Naive thymus-derived CD4-positive, alpha-beta T cell (primary cell): ENCODE measurements around the gene LARGE1. TPM values are rescaled to one million over a fixed set of nuclear protein-coding genes. Genes with fewer than 3 reads are reported as not detected.

Experiments used
- ATAC-seq: fragments of 150-1000 bp; cut with Tn5 transposase; 2 replicates; pipeline ENCODE4 v1.10.0; 2021; ENCODE audit warnings: mild to moderate bottlenecking, moderate library complexity
- CTCF ChIA-PET: fragments of 350-600 bp; sonication (Branson Sonifier 250); formaldehyde crosslinking; loops from one replicate; lab custom pipeline; 2021; ENCODE audit warnings: antibody characterized with exemption; lab: Charles Lee
- POLR2A ChIA-PET: fragments of 350-600 bp; sonication (Branson Sonifier 250); formaldehyde crosslinking; loops from one replicate; lab custom pipeline; 2021; ENCODE audit warnings: antibody characterized with exemption, inconsistent platforms; lab: Charles Lee
- DNase-seq, 9 donors: peaks; one replicate each; pipeline versions ENCODE4 v3.0.0 to v3.0.0-alpha.2; 2020 to 2022; ENCODE audit warnings: mixed read lengths in 1 of 9
- H3K27ac ChIP-seq: one replicate; pipeline ENCODE4 v1.7.0; 2013; ENCODE audit warnings: mild to moderate bottlenecking, low read depth, low read length, moderate library complexity
- H3K27me3 ChIP-seq, 2 donors: one replicate each; pipeline ENCODE4 v1.7.0; 2013; ENCODE audit warnings: low read length in 2 of 2, mild to moderate bottlenecking in 2 of 2, moderate library complexity in 2 of 2; ENCODE audit not compliant: control insufficient read depth in 2 of 2, insufficient read depth in 2 of 2
- H3K36me3 ChIP-seq, 3 experiments: 1 replicate in 2 of 3; 2 replicates in 1 of 3; pipeline ENCODE4 v1.7.0; 2013; ENCODE audit warnings: low read length in 3 of 3, mild to moderate bottlenecking in 3 of 3, moderate library complexity in 1 of 3; ENCODE audit not compliant: insufficient read depth in 3 of 3, control insufficient read depth in 2 of 3
- H3K4me1 ChIP-seq, 2 donors: one replicate each; pipeline ENCODE4 v1.7.0; 2013; ENCODE audit warnings: low read length in 2 of 2, mild to moderate bottlenecking in 2 of 2, moderate library complexity in 1 of 2; ENCODE audit not compliant: control insufficient read depth in 2 of 2, insufficient read depth in 2 of 2
- H3K4me3 ChIP-seq: 2 replicates; pipeline ENCODE4 v1.7.0; 2013; ENCODE audit warnings: mild to moderate bottlenecking, low read length
- H3K9me3 ChIP-seq, 3 experiments: 1 replicate in 2 of 3; 2 replicates in 1 of 3; pipeline ENCODE4 v1.7.0; 2013; ENCODE audit warnings: low read length in 3 of 3; ENCODE audit not compliant: control insufficient read depth in 2 of 3
- H3K27ac Mint-ChIP-seq, 9 donors: one replicate each; pipeline ENCODE4 v1.8.0; 2020 to 2022; ENCODE audit warnings: mixed read lengths in 9 of 9, mild to moderate bottlenecking in 8 of 9, moderate library complexity in 5 of 9, inconsistent platforms in 2 of 9
- H3K27me3 Mint-ChIP-seq, 5 donors: one replicate each; pipeline ENCODE4 v1.8.0; 2021 to 2022; ENCODE audit warnings: mixed read lengths in 5 of 5, mild to moderate bottlenecking in 1 of 5
- H3K36me3 Mint-ChIP-seq, 5 donors: one replicate each; pipeline ENCODE4 v1.8.0; 2020 to 2022; ENCODE audit warnings: mixed read lengths in 5 of 5, mild to moderate bottlenecking in 3 of 5, inconsistent platforms in 1 of 5
- H3K4me1 Mint-ChIP-seq, 7 donors: one replicate each; pipeline ENCODE4 v1.8.0; 2020 to 2022; ENCODE audit warnings: mixed read lengths in 7 of 7, mild to moderate bottlenecking in 3 of 7, inconsistent platforms in 1 of 7
- H3K4me3 Mint-ChIP-seq, 10 donors: one replicate each; pipeline ENCODE4 v1.8.0; 2020 to 2022; ENCODE audit warnings: mild to moderate bottlenecking in 10 of 10, mixed read lengths in 10 of 10, moderate library complexity in 6 of 10, inconsistent platforms in 2 of 10
- H3K9me3 Mint-ChIP-seq, 11 donors: one replicate each; pipeline ENCODE4 v1.8.0; 2020 to 2022; ENCODE audit warnings: mixed read lengths in 11 of 11, mild to moderate bottlenecking in 4 of 11, inconsistent platforms in 1 of 11, moderate library complexity in 1 of 11
- intact Hi-C, 2 donors: fragments of 100-400 bp; cut with micrococcal nuclease; formaldehyde crosslinking; loops; one replicate each; pipeline ENCODE4 v1.15.1; 2023
- polyA plus RNA-seq, 2 donors: library from polyadenylated mRNA; unstranded; fragments of 300-500 nt; fragmentation: Illumina TruSeq; gene quantifications; one replicate each; pipeline ENCODE4 v1.2.3, GENCODE V29; 2021
- total RNA-seq, 6 experiments: library from RNA in 5 of 6; stranded (reverse) in 5 of 6; gene quantifications; 1 replicate in 5 of 6; 2 replicates in 1 of 6; pipeline ENCODE4 v1.2.3 and lab custom pipeline; 2021 to 2026

LARGE1 gene
- total RNA-seq (1 to 10 TPM in 4 of 5 experiments, not detected in 1; 2.3 to 4.8 (median 3.0) TPM), polyA plus RNA-seq (not detected), total RNA-seq (lab: John Stamatoyannopoulos, UW) (0.67 reads per million)

GRCh38 chr22:33920197-33920540 lies at the start of gene LARGE1:
TSS of gene LARGE1 (minus strand) at chr22:33920476.
- POLR2A ChIA-PET: no interaction called here

GRCh38 chr22:33969045-33969444 lies 48.8 kb upstream of the LARGE1 start:
- Mint-ChIP-seq H3K27ac (no peak overlapping the region), H3K4me3 (no peak overlapping the region), H3K36me3 (peaks cover 0 to 3% (median 0%) of the 10 kb centered on the region in 5 donors), H3K9me3 (peaks cover 0 to 7% (median 0%) of the 10 kb centered on the region in 11 donors), H3K27me3 (peaks cover 0 to 23% (median 17%) of the 10 kb centered on the region in 5 donors), H3K4me1 (no peaks in the 10 kb centered on the region)
- CTCF ChIA-PET: no interaction called here
- DNase-seq (no peak), ATAC-seq (no peak)
- H3K9me3 ChIP-seq: no peaks in the 10 kb centered on the region
- intact Hi-C loops: no loop called here
- POLR2A ChIA-PET: no interaction called here
- H3K4me3 ChIP-seq: no peak overlapping the region
- H3K36me3 ChIP-seq: no peaks in the 10 kb centered on the region
- no peaks in the 10 kb centered on the region for H3K27me3 ChIP-seq
- H3K27ac ChIP-seq: no peak overlapping the region
- H3K4me1 ChIP-seq: no peaks in the 10 kb centered on the region

More at GRCh38 chr22:33920197-33920540, at the start of gene LARGE1:
- peaks cover 0 to 10% (median 0%) of the 10 kb centered on the region in 5 donors for H3K36me3 Mint-ChIP-seq
- H3K4me3 ChIP-seq: peak within 1 kb of the TSS; percentile 61
- ATAC-seq (no peak), DNase-seq (peak in 2 of 9 donors; percentile 6 to 23)
- H3K27ac Mint-ChIP-seq: no peak within 1 kb of the TSS
- H3K9me3 Mint-ChIP-seq: peaks cover 0 to 10% (median 0%) of the 10 kb centered on the region in 11 donors
- H3K4me3 Mint-ChIP-seq: peak within 1 kb of the TSS; percentile 69 to 93 (median 84)
- peaks cover 0 to 14% of the 10 kb centered on the region in 2 donors for H3K4me1 ChIP-seq
- intact Hi-C loops: no loop called here
- H3K9me3 ChIP-seq: no peaks in the 10 kb centered on the region
- no peak within 1 kb of the TSS for H3K27ac ChIP-seq
- peaks cover 4% of the 10 kb centered on the region in 2 donors for H3K27me3 ChIP-seq
- CTCF ChIA-PET: no interaction called here
- no peaks in the 10 kb centered on the region for H3K36me3 ChIP-seq
- peaks cover 47 to 62% (median 61%) of the 10 kb centered on the region in 5 donors for H3K27me3 Mint-ChIP-seq
- H3K4me1 Mint-ChIP-seq: peaks cover 9 to 33% (median 22%) of the 10 kb centered on the region in 7 donors

- intact Hi-C loops: no loop called here
- Mint-ChIP-seq H3K27me3 (peaks cover 0 to 5% (median 0%) of the 10 kb centered on the region in 5 donors), H3K4me1 (no peaks in the 10 kb centered on the region), H3K27ac (no peak overlapping the region), H3K36me3 (peaks cover 0 to 3% (median 0%) of the 10 kb centered on the region in 5 donors), H3K4me3 (no peak overlapping the region), H3K9me3 (peaks cover 0 to 4% (median 0%) of the 10 kb centered on the region in 11 donors)
- Histone ChIP-seq H3K27ac (no peak overlapping the region), H3K4me1 (no peaks in the 10 kb centered on the region), H3K27me3 (no peaks in the 10 kb centered on the region), H3K4me3 (no peak overlapping the region), H3K9me3 (no peaks in the 10 kb centered on the region), H3K36me3 (no peaks in the 10 kb centered on the region)
- DNase-seq (no peak), ATAC-seq (no peak)
- ChIA-PET POLR2A (no interaction called here), CTCF (no interaction called here)
Measured at GRCh38 chr22:33964121-33964520, 43.8 kb upstream of the LARGE1 start.

- DNase-seq: no peak
- no peaks in the 10 kb centered on the region for H3K9me3 ChIP-seq
- CTCF ChIA-PET: no interaction called here
- H3K4me1 ChIP-seq: no peaks in the 10 kb centered on the region
- no peaks in the 10 kb centered on the region for H3K4me1 Mint-ChIP-seq
- H3K36me3 ChIP-seq: no peaks in the 10 kb centered on the region
- no peaks in the 10 kb centered on the region for H3K27me3 ChIP-seq
- POLR2A ChIA-PET: no interaction called here
- no peak overlapping the region for H3K27ac Mint-ChIP-seq
- no peak overlapping the region for H3K4me3 ChIP-seq
- no peak for ATAC-seq
- H3K9me3 Mint-ChIP-seq: peaks cover 0 to 4% (median 0%) of the 10 kb centered on the region in 11 donors
- intact Hi-C loops: no loop called here
- no peak overlapping the region for H3K27ac ChIP-seq
- no peak overlapping the region for H3K4me3 Mint-ChIP-seq
- H3K27me3 Mint-ChIP-seq: peaks cover 0 to 5% (median 0%) of the 10 kb centered on the region in 5 donors
- peaks cover 0 to 3% (median 0%) of the 10 kb centered on the region in 5 donors for H3K36me3 Mint-ChIP-seq
Measured at GRCh38 chr22:33962409-33962808, 42.1 kb upstream of the LARGE1 start.

GRCh38 chr22:33958741-33959140 lies 38.5 kb upstream of the LARGE1 start:
- ChIA-PET POLR2A (no interaction called here), CTCF (no interaction called here)
- Mint-ChIP-seq H3K27me3 (peaks cover 0 to 10% (median 0%) of the 10 kb centered on the region in 5 donors), H3K9me3 (peaks cover 0 to 4% (median 0%) of the 10 kb centered on the region in 11 donors), H3K4me3 (no peak overlapping the region), H3K4me1 (no peaks in the 10 kb centered on the region), H3K27ac (no peak overlapping the region), H3K36me3 (no peaks in the 10 kb centered on the region)
- H3K9me3 ChIP-seq: no peaks in the 10 kb centered on the region
- intact Hi-C loops: no loop called here
- no peak overlapping the region for H3K4me3 ChIP-seq
- DNase-seq (no peak), ATAC-seq (no peak)
- no peaks in the 10 kb centered on the region for H3K27me3 ChIP-seq
- H3K4me1 ChIP-seq: no peaks in the 10 kb centered on the region
- H3K36me3 ChIP-seq: no peaks in the 10 kb centered on the region
- no peak overlapping the region for H3K27ac ChIP-seq

- no peak for ATAC-seq
- Histone ChIP-seq H3K36me3 (no peaks in the 10 kb centered on the region), H3K27ac (no peak overlapping the region), H3K4me1 (no peaks in the 10 kb centered on the region), H3K27me3 (no peaks in the 10 kb centered on the region), H3K9me3 (no peaks in the 10 kb centered on the region), H3K4me3 (no peak overlapping the region)
- DNase-seq: no peak
- no peaks in the 10 kb centered on the region for H3K36me3 Mint-ChIP-seq
- H3K4me1 Mint-ChIP-seq: no peaks in the 10 kb centered on the region
- intact Hi-C loops: no loop called here
- peaks cover 0 to 4% (median 0%) of the 10 kb centered on the region in 11 donors for H3K9me3 Mint-ChIP-seq
- H3K27me3 Mint-ChIP-seq: peaks cover 0 to 10% (median 0%) of the 10 kb centered on the region in 5 donors
- CTCF ChIA-PET: no interaction called here
- H3K4me3 Mint-ChIP-seq: no peak overlapping the region
- POLR2A ChIA-PET: no interaction called here
- no peak overlapping the region for H3K27ac Mint-ChIP-seq
Measured at GRCh38 chr22:33957086-33957485, 36.8 kb upstream of the LARGE1 start.

- Histone ChIP-seq H3K4me3 (no peak overlapping the region), H3K27me3 (no peaks in the 10 kb centered on the region), H3K4me1 (no peaks in the 10 kb centered on the region), H3K36me3 (no peaks in the 10 kb centered on the region), H3K9me3 (no peaks in the 10 kb centered on the region), H3K27ac (no peak overlapping the region)
- intact Hi-C loops: no loop called here
- ATAC-seq (no peak), DNase-seq (no peak)
- H3K36me3 Mint-ChIP-seq: no peaks in the 10 kb centered on the region
- no peaks in the 10 kb centered on the region for H3K4me1 Mint-ChIP-seq
- no peak overlapping the region for H3K4me3 Mint-ChIP-seq
- ChIA-PET POLR2A (no interaction called here), CTCF (no interaction called here)
- H3K27me3 Mint-ChIP-seq: peaks cover 0 to 29% (median 7%) of the 10 kb centered on the region in 5 donors
- H3K27ac Mint-ChIP-seq: no peak overlapping the region
- peaks cover 0 to 12% (median 1%) of the 10 kb centered on the region in 11 donors for H3K9me3 Mint-ChIP-seq
Measured at GRCh38 chr22:33952776-33953175, 32.5 kb upstream of the LARGE1 start.
